GM18502 (cell line): ENCODE results near the gene EFNA2.
A peak's percentile ranks its signal among the peaks of the same experiment; 100 is the strongest.

Experiments used
- ATAC-seq: cut with Tn5 transposase; IDR thresholded peaks from one replicate; pipeline ENCODE4 v1.9.1; 2021; ENCODE audit warnings: mild to moderate bottlenecking; ENCODE audit not compliant: unreplicated experiment, poor library complexity

Gene EFNA2

GRCh38 chr19:1248786-1249297 is 36.8 kb upstream of the EFNA2 start:
- ATAC-seq, result peak; percentile 36

GRCh38 chr19:1249298-1249989 is 36.2 kb upstream of the EFNA2 start:
- ATAC-seq, result peak; percentile 33

- ATAC-seq, result no peak
Measured at GRCh38 chr19:1249990-1250436, 35.7 kb upstream of the EFNA2 start.

GRCh38 chr19:1250437-1251260 is 35.0 kb upstream of the EFNA2 start:
- no peak for ATAC-seq

- ATAC-seq, result no peak
Measured at GRCh38 chr19:1251330-1252220, 34.1 kb upstream of the EFNA2 start.

GRCh38 chr19:1252221-1252820 is 33.4 kb upstream of the EFNA2 start:
- ATAC-seq, result no peak

GRCh38 chr19:1252821-1253513 is 32.7 kb upstream of the EFNA2 start:
- ATAC-seq, result no peak

GRCh38 chr19:1253514-1254080 is 32.1 kb upstream of the EFNA2 start:
- ATAC-seq, result no peak

GRCh38 chr19:1254081-1254527 is 31.6 kb upstream of the EFNA2 start:
- no peak for ATAC-seq

GRCh38 chr19:1254530-1255185 is 31.0 kb upstream of the EFNA2 start:
- ATAC-seq, result no peak

- no peak for ATAC-seq
Measured at GRCh38 chr19:1255186-1256161, 30.2 kb upstream of the EFNA2 start.

- ATAC-seq, result no peak
Measured at GRCh38 chr19:1256646-1257474, 28.8 kb upstream of the EFNA2 start.

GRCh38 chr19:1257475-1258162 is 28.1 kb upstream of the EFNA2 start:
- ATAC-seq, result no peak

GRCh38 chr19:1258163-1258492 is 27.5 kb upstream of the EFNA2 start:
- ATAC-seq, result no peak

GRCh38 chr19:1258707-1259205 is 26.9 kb upstream of the EFNA2 start:
- no peak for ATAC-seq
